Astrocyte (in vitro differentiated cells and primary cell): ENCODE data around the gene BASP1. TPM values are rescaled to one million over a fixed set of nuclear protein-coding genes. Genes with fewer than 3 reads are reported as not detected.

Source experiments
- DNase-seq: peaks from one replicate; pipeline ENCODE4 v3.0.0-alpha.2; 2010; ENCODE audit warnings: low read depth
- FAIRE-seq: peaks from 2 replicates; lab custom pipeline; 2011; peaks lifted over from hg19 to GRCh38; lab: Jason Lieb, UNC
- H2AFZ ChIP-seq: 2 replicates; pipeline ENCODE4 v1.6.0; 2012; ENCODE audit warnings: low read depth, low read length, inconsistent platforms
- H3K27ac ChIP-seq: 2 replicates; pipeline ENCODE4 v1.5.1; 2011; ENCODE audit warnings: low read depth, low read length, inconsistent platforms
- H3K27me3 ChIP-seq: 2 replicates; pipeline ENCODE4 v1.6.0; 2011; ENCODE audit warnings: low read length, inconsistent platforms; ENCODE audit not compliant: insufficient read depth
- H3K36me3 ChIP-seq: 2 replicates; pipeline ENCODE4 v1.5.1; 2011; ENCODE audit warnings: low read length, inconsistent platforms; ENCODE audit not compliant: insufficient read depth
- H3K4me1 ChIP-seq: 2 replicates; pipeline ENCODE4 v1.5.1; 2011; ENCODE audit warnings: low read length, inconsistent platforms; ENCODE audit not compliant: insufficient read depth
- H3K4me2 ChIP-seq: 2 replicates; pipeline ENCODE4 v1.6.0; 2012; ENCODE audit warnings: low read length, inconsistent platforms
- H3K4me3 ChIP-seq: 2 replicates; pipeline ENCODE4 v1.5.1; 2011; ENCODE audit warnings: low read depth, mild to moderate bottlenecking, low read length, inconsistent platforms; ENCODE audit not compliant: insufficient read depth
- H3K79me2 ChIP-seq: 2 replicates; pipeline ENCODE4 v1.6.0; 2012; ENCODE audit warnings: mild to moderate bottlenecking, low read length, inconsistent platforms; ENCODE audit not compliant: insufficient read depth
- H3K9ac ChIP-seq: 2 replicates; pipeline ENCODE4 v1.6.0; 2012; ENCODE audit warnings: mild to moderate bottlenecking, low read length, inconsistent platforms
- H3K9me3 ChIP-seq: 2 replicates; pipeline ENCODE4 v1.5.1; 2012; ENCODE audit warnings: low read depth, mild to moderate bottlenecking, low read length, inconsistent platforms; ENCODE audit not compliant: insufficient read depth
- H4K20me1 ChIP-seq: 2 replicates; pipeline ENCODE4 v1.6.0; 2012; ENCODE audit warnings: low read length, inconsistent platforms; ENCODE audit not compliant: insufficient read depth
- H3K27ac Mint-ChIP-seq: one replicate; pipeline ENCODE4 v1.8.0; 2021; ENCODE audit warnings: mild to moderate bottlenecking, mixed read lengths; ENCODE audit not compliant: unreplicated experiment
- H3K27me3 Mint-ChIP-seq: one replicate; pipeline ENCODE4 v1.8.0; 2021; ENCODE audit warnings: low read depth, mixed read lengths; ENCODE audit not compliant: unreplicated experiment
- H3K36me3 Mint-ChIP-seq: one replicate; pipeline ENCODE4 v1.8.0; 2021; ENCODE audit warnings: low read depth, mixed read lengths; ENCODE audit not compliant: unreplicated experiment
- H3K4me1 Mint-ChIP-seq: one replicate; pipeline ENCODE4 v1.8.0; 2021; ENCODE audit warnings: low read depth, mixed read lengths; ENCODE audit not compliant: unreplicated experiment
- H3K4me3 Mint-ChIP-seq: one replicate; pipeline ENCODE4 v1.8.0; 2021; ENCODE audit warnings: mild to moderate bottlenecking, moderate library complexity, mixed read lengths; ENCODE audit not compliant: unreplicated experiment
- H3K9me3 Mint-ChIP-seq: one replicate; pipeline ENCODE4 v1.8.0; 2021; ENCODE audit warnings: mild to moderate bottlenecking, mixed read lengths; ENCODE audit not compliant: unreplicated experiment
- EZH2 ChIP-seq: IDR thresholded peaks from 2 replicates; pipeline ENCODE4 v1.6.1; 2012; ENCODE audit warnings: mild to moderate bottlenecking, low read length, inconsistent platforms; ENCODE audit not compliant: insufficient read depth
- total RNA-seq: library from RNA; stranded (reverse); gene quantifications from 2 replicates; pipeline ENCODE4 v1.2.1, GENCODE V29; 2021
- TF ChIP-seq, protein P1 (sequence below): IDR thresholded peaks from 2 replicates; pipeline ENCODE4 v1.5.1; 2011; ENCODE audit warnings: low read depth, mild to moderate bottlenecking, inconsistent platforms, low read length, moderate library complexity; ENCODE audit not compliant: insufficient read depth

BASP1 gene
- total RNA-seq, 1 donor from 2014 or later = 273 TPM

DNA sequence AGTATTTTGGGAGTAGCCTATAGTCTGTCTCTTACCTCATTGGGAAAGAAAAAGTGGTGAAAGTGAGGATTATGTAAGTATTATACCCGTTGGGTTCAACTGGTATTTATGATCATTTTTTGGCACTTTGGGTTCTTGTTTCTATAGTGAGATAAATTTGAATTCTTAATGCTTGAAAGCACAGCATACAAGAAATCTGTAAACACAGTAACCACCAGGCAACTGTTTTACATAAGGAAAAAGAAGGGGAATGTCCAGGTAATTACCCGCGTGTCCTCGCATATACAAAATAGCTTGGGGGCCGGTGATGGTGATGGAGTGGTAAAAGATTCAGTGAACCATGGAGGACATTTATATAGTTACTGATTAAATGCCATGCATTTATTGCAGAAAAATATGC is 60.5 kb downstream of the BASP1 start:
- no peak for FAIRE-seq
- Histone ChIP-seq H3K27me3 (no peaks in the 10 kb centered on the region), H3K79me2 (peaks cover 34% of the 10 kb centered on the region), H4K20me1 (peaks cover 48% of the 10 kb centered on the region), H3K4me1 (peaks cover 4% of the 10 kb centered on the region), H3K4me2 (no peak overlapping the region), H3K9me3 (no peaks in the 10 kb centered on the region), H3K4me3 (no peak overlapping the region), H3K27ac (no peak overlapping the region), H3K36me3 (peaks cover 25% of the 10 kb centered on the region), H3K9ac (no peak overlapping the region), H2AFZ (no peak overlapping the region)
- Mint-ChIP-seq H3K4me3 (no peak overlapping the region), H3K4me1 (peaks cover 25% of the 10 kb centered on the region), H3K9me3 (no peaks in the 10 kb centered on the region), H3K27me3 (no peaks in the 10 kb centered on the region), H3K27ac (no peak overlapping the region), H3K36me3 (peaks cover 20% of the 10 kb centered on the region)
- TF ChIP-seq, protein P1, sequence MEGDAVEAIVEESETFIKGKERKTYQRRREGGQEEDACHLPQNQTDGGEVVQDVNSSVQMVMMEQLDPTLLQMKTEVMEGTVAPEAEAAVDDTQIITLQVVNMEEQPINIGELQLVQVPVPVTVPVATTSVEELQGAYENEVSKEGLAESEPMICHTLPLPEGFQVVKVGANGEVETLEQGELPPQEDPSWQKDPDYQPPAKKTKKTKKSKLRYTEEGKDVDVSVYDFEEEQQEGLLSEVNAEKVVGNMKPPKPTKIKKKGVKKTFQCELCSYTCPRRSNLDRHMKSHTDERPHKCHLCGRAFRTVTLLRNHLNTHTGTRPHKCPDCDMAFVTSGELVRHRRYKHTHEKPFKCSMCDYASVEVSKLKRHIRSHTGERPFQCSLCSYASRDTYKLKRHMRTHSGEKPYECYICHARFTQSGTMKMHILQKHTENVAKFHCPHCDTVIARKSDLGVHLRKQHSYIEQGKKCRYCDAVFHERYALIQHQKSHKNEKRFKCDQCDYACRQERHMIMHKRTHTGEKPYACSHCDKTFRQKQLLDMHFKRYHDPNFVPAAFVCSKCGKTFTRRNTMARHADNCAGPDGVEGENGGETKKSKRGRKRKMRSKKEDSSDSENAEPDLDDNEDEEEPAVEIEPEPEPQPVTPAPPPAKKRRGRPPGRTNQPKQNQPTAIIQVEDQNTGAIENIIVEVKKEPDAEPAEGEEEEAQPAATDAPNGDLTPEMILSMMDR = no peak
- no peak for TF ChIP-seq EZH2
- no peak for DNase-seq

DNA sequence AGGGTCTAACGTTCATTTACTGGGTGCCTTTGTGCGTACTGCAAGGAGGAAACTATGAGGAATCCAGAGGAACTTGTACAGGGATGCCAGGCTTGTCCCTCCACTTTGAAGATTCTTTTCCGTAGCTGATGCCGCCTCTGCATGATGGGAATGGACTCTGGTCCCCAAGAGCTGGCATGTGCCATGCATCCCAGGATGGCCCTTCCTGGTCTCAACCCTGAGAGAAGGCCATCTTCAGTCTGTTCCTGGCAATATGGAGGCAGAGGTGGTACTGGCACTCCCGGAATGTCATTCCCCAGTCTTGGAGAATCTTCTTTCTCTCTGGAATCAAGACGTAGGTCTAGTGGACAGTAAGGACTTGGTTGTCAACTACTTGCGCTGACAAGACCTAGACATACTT is 61.5 kb downstream of the BASP1 start:
- H3K27ac Mint-ChIP-seq = no peak overlapping the region

DNA sequence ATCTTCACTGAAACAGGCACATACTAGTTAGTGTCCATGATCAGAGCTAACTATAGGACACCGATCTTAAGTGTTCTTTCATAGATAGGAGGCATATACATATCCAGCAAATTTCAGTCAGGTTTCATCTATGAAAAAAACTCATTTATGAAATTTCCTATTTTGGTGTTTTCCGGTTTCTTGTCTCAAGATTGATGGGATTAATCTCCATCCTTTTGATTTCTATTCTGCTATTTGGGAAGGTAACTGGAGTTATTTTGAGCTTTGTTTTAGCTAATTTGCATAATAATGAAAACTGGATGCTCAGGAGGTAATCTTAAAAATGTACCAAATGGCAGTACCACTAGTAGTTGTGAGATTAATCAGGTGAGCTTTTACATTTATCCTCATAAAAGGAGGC is 62.1 kb downstream of the BASP1 start:
- Histone ChIP-seq H4K20me1 (peaks cover 34% of the 10 kb centered on the region), H3K4me1 (peaks cover 4% of the 10 kb centered on the region), H3K27ac (no peak overlapping the region), H3K27me3 (no peaks in the 10 kb centered on the region), H3K36me3 (peaks cover 21% of the 10 kb centered on the region), H3K4me2 (no peak overlapping the region), H3K79me2 (peaks cover 18% of the 10 kb centered on the region), H3K4me3 (no peak overlapping the region), H2AFZ (no peak overlapping the region), H3K9ac (no peak overlapping the region), H3K9me3 (no peaks in the 10 kb centered on the region)
- Mint-ChIP-seq H3K27me3 (no peaks in the 10 kb centered on the region), H3K4me1 (peaks cover 24% of the 10 kb centered on the region), H3K27ac (no peak overlapping the region), H3K36me3 (peaks cover 18% of the 10 kb centered on the region), H3K4me3 (no peak overlapping the region), H3K9me3 (no peaks in the 10 kb centered on the region)
- TF ChIP-seq, protein P1 = no peak
- no peak for TF ChIP-seq EZH2
- DNase-seq (no peak), FAIRE-seq (no peak)

More for the DNA sequence above, 61.5 kb downstream of the BASP1 start:
- Histone ChIP-seq H4K20me1 (peaks cover 39% of the 10 kb centered on the region), H3K9ac (no peak overlapping the region), H3K27me3 (no peaks in the 10 kb centered on the region), H2AFZ (no peak overlapping the region), H3K4me3 (no peak overlapping the region), H3K79me2 (peaks cover 24% of the 10 kb centered on the region), H3K9me3 (no peaks in the 10 kb centered on the region), H3K4me1 (peaks cover 4% of the 10 kb centered on the region), H3K27ac (no peak overlapping the region), H3K36me3 (peaks cover 25% of the 10 kb centered on the region), H3K4me2 (no peak overlapping the region)
- Mint-ChIP-seq H3K4me1 (peaks cover 22% of the 10 kb centered on the region), H3K36me3 (peaks cover 20% of the 10 kb centered on the region), H3K27me3 (no peaks in the 10 kb centered on the region), H3K9me3 (no peaks in the 10 kb centered on the region), H3K4me3 (peak overlapping the region; percentile 9)
- TF ChIP-seq EZH2 = no peak
- TF ChIP-seq, protein P1 = no peak
- no peak for FAIRE-seq
- DNase-seq = no peak
